Measurements from ENCODE around the gene ISL2.
A peak's percentile ranks its signal among the peaks of the same experiment; 100 is the strongest.

ISL2 gene

GRCh38 chr15:76328106-76328696 is 8.4 kb upstream of the ISL2 start:
- DNase-seq: no peak

GRCh38 chr15:76328958-76329357 is 7.6 kb upstream of the ISL2 start:
- no peak for DNase-seq

DNA sequence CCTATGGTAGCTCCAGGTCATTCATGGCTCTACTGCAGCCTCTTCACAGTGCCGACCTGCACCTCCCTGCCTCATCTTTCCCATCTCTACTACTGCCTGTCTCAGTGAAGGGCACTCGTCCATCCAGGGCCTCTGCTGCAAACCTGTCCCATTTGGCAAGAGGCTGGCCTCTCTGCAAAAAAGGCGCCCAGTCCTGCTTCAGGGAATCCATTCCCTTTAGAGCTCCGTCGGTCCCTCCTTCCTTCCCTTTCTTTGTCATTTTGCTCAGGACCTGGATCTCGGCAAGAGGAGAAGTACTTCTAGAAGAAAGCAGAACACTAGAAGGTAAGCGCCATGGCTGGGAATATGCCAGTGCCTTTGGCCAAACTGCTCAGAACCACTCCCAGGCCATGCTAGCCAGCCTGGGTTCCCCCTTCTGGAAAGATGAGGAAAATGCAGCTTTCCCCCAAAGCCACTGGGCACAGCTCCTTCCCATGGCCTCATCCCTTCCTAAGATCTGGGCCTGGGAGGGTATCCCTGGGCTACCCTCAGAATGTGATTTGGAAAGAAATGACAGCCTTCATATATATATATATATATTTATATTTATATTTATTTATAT is 6.4 kb upstream of the ISL2 start:
- no peak for DNase-seq

DNA sequence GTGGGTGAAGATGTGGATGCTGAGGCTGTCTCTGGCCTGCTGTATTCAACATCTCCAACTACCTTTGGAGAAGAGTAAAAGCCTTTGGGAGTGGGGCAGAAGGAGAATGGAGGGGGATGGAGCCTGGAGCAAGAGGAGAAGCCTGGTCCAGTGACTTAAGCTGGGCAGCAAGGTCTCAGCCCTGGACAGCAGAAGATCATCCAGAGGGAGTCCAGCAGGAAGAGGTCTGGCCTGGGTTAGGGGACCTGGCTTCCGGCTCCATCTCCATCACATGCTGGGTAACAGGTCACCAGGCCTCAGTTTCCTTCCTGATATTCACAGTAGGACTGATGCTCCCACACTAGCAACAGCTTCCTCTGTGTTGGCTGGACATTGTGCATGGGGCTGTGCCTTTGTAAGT is 3.8 kb upstream of the ISL2 start:
- DNase-seq: no peak

DNA sequence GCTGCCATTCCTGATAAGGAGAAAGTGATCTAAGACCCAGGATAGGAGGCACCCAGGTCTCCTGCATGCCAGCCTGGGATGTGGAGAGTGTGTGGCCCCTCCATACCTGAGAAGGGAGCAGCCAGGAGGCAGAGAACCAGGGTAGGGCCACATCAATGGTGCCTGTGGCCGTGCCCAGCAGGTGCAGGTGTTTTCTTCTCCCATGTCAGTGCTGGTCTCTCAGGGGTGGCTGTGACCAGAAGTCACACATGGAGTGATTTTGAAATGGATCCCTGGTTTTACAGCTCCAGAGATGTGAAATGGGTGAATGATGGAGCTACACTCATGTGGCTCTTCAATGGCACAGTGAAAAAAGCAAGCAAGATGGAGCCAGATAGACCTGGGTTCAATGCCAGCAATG is 3.3 kb upstream of the ISL2 start:
- no peak for DNase-seq

GRCh38 chr15:76333720-76334437 is 2.7 kb upstream of the ISL2 start:
- DNase-seq: no peak

- no peak for DNase-seq
Observed at GRCh38 chr15:76334438-76335306, 1.9 kb upstream of the ISL2 start.

DNA sequence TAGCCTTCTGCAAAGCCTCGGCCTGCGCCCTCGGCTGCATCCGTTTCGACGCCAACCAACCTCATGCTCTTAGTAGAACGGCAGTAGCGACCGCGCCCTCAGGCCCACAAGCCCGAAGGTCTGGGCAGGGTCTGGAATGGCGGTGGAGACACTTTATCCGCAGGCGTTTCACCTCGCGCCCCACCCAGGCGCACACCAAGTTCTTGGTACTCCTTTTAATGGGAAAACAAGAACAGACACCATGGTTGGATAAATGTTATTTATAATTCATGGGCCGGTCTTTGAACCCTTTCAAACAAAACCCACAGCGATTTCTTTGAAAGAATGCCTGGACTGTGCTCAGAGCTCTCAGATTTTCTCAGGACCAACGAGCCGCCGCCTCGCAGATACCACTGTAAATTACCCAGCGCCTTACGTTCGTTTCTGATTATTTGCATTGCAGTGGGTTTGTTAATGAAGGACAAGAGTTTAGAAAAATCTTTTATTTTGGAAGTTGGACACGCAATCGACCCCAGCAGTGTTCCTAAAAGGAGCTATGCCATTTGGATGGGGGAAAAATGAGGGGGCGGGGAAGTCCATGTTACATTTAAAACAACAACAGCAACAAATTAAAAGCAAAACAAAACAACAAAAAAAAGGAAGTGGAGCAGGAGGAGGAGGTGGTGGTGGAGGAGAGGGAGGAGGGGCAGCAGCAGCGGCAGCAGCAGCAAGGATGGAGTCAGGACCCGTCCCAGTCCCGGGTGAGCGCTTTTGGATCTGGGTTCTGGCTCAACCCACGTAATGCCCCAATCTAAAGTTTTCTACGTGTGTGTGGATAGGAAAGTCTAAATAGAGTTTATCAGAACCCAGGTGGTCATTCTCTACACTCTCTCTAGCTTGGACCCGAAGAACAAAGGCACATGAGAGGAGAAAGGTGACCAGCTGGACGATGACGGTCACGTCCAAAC is 993 bp upstream of the ISL2 start:
- no peak for DNase-seq

DNA sequence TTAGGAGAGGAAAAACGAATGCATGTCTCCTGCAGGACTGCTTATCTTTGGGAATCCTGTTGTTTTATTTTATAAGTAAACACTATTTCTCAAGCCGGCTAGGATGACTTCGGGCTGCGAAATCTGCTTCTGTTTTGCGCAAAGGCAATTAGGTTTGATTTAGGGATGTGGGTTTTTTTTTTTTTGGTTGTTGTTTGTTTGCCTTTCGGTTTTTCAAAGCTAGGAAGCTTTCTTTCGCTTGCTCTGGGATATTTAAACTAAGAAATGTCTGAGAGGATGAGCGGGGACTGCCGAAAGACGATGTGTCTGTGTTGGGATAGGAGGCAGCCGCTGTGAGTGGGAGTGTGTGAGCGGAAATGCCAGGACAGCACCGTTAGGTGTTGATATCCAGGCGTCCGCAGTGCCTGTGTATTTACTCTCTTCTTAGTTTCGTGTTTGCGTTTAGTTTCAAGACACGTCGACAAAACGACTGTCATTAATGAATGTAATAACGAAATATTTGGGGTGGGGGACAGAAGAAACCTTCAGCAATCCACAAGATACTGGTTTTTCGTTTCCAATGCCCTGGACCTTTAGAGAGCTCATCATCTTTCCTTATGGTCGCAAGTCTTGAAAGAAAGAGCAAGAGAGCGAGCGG is 604 bp downstream of the ISL2 start:
- no peak for DNase-seq

GRCh38 chr15:76337696-76338485 is 1.3 kb downstream of the ISL2 start:
- peak; percentile 29 for DNase-seq

GRCh38 chr15:76338486-76339304 is 2.1 kb downstream of the ISL2 start:
- DNase-seq: no peak

DNA sequence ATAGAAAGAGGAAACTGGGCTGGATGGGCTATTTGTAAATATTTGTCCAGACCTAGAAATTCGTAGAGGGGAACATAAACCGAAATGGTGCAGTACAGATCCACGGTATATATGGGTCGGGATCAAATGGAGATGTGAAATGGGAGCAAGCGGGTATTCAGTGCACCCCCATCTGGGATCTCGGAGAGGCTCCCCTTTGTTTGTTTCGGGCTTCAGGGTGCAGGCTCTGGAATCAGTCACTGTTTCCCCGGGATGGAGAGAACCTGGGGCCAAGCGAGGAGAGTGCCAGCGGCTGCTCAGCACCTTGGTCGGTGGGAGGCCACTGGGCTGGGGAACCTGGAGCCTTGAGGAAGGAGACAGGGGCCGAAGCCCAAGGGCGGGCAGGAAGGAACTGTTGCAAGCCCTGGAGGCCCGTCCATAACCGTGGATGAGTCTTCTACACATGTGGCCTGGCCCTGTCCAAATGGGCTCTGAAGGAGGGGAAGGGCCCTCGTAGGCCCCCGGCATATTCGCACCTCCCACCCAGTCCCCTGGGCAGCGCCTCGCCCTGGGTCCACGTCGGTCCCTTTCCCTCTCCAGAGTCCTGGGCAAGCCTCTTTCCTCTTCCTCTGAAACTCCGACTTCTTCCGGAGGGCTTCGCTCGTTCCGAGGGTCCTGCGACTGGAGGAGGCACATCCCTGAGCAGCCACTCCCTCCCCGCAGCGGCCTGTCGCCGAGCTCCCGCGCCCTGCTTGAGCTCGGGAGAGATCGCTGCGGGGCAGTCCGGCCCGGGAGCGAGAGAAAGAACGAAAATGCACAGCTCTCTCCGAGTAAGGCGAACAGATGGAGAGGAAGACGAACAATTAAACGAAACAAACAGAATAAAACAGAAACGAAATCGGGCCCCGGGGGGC is 3.0 kb downstream of the ISL2 start:
- no peak for DNase-seq

GRCh38 chr15:76340198-76340802 is 3.7 kb downstream of the ISL2 start:
- DNase-seq: peak; percentile 38

DNA sequence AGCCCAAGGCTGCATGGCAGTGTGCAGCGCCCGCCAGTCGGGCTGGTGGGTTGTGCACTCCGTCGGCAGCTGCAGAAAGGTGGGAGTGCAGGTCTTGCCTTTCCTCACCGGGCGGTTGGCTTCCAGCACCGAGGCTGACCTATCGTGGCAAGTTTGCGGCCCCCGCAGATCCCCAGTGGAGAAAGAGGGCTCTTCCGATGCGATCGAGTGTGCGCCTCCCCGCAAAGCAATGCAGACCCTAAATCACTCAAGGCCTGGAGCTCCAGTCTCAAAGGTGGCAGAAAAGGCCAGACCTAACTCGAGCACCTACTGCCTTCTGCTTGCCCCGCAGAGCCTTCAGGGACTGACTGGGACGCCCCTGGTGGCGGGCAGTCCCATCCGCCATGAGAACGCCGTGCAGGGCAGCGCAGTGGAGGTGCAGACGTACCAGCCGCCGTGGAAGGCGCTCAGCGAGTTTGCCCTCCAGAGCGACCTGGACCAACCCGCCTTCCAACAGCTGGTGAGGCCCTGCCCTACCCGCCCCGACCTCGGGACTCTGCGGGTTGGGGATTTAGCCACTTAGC is 4.3 kb downstream of the ISL2 start:
- DNase-seq: peak; percentile 52

DNA sequence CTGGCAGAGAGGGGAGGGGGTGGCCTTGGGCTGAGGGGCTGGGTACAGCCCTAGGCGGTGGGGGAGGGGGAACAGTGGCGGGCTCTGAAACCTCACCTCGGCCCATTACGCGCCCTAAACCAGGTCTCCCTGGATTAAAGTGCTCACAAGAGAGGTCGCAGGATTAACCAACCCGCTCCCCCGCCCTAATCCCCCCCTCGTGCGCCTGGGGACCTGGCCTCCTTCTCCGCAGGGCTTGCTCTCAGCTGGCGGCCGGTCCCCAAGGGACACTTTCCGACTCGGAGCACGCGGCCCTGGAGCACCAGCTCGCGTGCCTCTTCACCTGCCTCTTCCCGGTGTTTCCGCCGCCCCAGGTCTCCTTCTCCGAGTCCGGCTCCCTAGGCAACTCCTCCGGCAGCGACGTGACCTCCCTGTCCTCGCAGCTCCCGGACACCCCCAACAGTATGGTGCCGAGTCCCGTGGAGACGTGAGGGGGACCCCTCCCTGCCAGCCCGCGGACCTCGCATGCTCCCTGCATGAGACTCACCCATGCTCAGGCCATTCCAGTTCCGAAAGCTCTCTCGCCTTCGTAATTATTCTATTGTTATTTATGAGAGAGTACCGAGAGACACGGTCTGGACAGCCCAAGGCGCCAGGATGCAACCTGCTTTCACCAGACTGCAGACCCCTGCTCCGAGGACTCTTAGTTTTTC is 4.9 kb downstream of the ISL2 start:
- DNase-seq: no peak

- DNase-seq: no peak
Observed at GRCh38 chr15:76342058-76342381, 5.4 kb downstream of the ISL2 start.

- no peak for DNase-seq
Observed at GRCh38 chr15:76342382-76343201, 6.0 kb downstream of the ISL2 start.

Measured in activated naive CD4-positive, alpha-beta T cell treated with anti-CD3 and anti-CD28 coated beads, Interleukin-2, amount 50 U/mL, for 16 hours (primary cell).